ENCODE results near the gene HHLA2.
"Not testable (repeated sequence)": the region's sequence is repeated elsewhere in the genome, so short reads cannot be mapped to it uniquely, and the experiment has no call there.

HHLA2 gene

DNA sequence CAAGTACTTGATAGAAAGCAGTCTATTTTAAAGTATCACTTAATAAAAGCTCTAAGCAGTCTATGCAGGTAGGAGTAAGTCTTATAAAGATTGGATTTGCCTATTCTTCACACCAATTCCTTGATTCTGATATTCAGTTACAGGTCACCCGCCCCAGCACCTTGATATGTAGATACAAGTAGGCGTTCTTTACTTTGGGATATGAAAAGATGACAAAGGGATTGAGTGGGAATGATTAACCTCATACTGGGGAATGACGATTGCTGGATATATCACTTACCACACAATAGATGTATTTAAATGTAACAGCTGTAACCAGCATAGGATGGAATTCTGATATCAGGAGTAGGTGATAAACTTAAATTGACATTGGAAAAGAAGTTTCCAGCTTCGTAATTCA is 47.1 kb downstream of the HHLA2 start:
- no peak for DNase-seq

- DNase-seq = no peak
These were observed 49.3 kb downstream of the HHLA2 start for GRCh38 chr3:108345492-108346205.

DNA sequence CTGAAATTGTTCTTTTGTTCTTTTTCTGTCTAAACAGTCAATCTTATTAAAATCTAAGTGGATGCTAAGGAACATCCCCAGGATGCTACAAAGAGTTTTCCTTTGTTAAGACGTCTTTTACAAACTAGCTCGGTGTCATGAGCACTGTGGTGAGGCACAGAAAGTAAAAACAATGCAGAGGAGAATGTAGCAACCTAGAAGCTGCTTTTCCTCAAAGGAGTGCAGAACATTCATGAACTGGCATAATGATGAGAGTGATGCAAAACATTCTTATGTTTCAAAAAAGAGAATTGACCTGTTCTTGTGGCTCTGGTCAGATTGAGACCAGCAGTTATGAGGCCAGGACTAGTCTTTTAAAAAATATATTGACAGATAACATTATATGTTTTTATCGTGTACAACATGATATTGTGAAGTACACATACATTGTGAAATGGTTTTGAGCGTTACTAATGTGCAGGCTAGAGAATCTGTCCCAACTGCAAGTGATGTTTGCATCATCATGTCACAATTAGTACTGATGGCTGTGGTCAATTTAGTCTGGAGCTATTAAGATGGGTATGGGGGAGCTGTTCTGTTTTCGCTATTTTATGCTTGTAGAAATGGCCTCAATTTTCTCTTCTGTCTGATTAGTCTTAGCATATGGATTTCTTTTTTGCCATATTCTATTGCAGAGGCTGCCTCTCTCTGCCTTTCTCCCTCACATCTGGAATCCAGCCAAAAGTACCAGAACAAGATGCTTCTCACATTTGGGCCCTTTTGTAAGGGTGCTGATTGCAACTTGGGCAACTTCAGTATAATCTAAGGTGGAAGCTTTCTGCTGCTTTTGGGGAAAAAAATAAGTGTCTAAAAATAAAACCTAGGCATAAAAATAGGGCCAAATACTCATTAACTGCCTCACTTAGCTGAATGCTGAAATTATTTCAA is 50.2 kb downstream of the HHLA2 start:
- no peak for DNase-seq

DNA sequence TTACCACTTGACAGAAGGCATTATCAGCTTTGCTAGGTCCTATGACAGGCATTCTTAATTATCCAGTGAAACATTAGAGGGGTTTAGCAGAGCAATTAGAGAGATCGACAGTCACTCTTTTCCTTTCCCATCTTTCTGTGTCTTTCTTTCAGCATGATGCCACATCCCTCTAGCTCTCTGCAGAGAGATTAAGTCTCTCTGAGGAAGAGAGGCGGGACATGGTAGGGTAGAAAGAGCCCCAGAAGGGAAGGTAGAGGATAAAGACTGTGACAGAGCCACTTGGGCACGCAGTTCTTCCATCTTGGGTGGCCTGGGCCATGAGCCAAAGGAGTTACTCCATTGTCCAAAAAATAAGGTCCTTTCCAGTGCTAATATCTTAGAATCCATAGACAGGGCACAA is 55.8 kb downstream of the HHLA2 start:
- DNase-seq = no peak

- DNase-seq = no peak
These were observed 58.2 kb downstream of the HHLA2 start for GRCh38 chr3:108354562-108354961.

- DNase-seq = no peak
These were observed 60.7 kb downstream of the HHLA2 start for GRCh38 chr3:108357042-108357441.

- no peak for DNase-seq
These were observed 62.7 kb downstream of the HHLA2 start for GRCh38 chr3:108359011-108359410.

DNA sequence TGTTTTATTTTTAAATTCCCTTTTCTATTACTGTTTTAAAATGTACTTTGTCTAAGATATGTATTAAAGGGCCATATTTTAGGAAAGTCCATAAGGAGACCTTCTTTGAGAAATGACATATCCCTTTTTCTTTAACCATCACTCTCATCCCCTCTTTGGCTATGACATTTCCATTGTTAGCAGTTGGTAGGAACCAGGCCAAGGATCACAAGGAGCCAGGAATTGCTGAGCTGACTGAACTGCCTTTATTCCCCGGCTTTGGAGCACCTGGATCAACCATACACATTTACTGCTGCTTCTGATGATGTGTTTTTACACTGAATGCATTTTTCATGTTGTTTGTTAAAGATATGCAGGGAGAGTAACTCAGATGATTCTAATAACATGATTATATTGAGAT is 79.7 kb downstream of the HHLA2 start:
- DNase-seq = no peak

- no peak for DNase-seq
These were observed 81.0 kb downstream of the HHLA2 start for GRCh38 chr3:108377384-108377783.

- DNase-seq = no peak
These were observed 82.0 kb downstream of the HHLA2 start for GRCh38 chr3:108378153-108378951.

DNA sequence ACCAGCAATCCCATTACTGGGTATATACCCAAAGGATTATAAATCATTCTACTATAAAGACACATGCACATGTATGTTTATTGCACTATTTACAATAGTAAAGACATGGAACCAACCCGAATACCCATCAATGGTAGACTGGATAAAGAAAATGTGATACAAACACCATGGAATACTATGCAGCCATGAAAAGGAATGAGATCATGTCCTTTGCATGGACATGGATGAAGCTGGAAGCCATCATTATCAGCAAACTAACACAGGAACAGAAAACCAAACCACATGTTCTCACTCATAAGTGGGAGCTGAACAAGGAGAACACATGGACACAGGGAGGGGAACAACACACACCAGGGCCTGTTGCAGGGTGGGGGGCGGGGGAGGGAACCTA is 82.6 kb downstream of the HHLA2 start:
- not testable (repeated sequence) for DNase-seq

DNA sequence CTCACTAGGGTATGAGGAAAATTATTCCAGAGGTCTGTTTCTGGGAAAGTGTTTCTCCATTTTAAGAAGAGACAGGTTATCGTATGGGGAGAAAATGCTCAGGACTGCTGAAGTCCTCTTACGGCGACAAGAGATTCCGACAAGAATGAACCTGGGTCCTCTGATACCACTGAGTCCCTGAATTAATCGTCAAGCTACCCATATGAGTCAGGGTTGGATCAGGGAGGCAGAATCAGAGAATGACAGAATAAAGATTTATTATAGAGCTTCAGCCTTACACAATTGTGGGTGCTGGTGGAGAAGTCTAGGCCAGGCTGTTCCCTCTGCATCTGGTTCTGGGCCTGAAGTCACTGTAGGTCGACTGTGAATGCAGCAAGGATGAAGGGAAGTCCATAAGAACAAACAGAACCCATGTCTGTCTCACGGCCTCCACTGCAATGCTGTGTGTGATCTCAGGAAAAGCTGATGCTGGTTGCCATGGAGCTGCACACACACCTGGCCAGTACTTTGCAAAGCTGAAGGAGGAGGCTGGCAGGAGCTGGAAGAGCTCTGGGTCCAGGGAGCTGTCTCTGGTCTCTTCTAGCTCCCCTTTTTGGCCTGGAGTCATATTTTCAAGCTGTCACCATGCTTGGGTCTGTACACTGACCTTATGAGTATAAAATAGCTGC is 83.9 kb downstream of the HHLA2 start:
- no peak for DNase-seq

GRCh38 chr3:108381529-108382140 is 85.3 kb downstream of the HHLA2 start:
- DNase-seq = no peak

- DNase-seq = no peak
These were observed 87.0 kb downstream of the HHLA2 start for GRCh38 chr3:108383306-108383705.

DNA sequence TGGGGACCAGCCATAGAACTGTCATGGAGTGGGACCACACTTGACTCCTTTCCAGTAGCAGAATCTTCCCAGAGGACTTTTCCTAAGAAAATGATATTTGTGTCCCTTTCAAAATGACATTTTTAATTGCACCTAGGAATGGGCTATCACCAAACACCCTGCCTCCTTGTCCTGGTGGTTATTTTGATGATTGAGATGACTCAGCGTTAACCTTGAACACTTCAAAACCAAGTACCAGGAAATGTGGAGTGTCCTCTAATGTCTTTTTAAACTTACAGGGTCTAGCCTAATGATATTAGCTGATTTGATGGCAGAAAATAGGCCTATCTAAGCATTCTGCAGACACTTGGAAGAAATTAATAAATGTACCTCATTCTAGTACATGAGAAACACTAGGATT is 90.7 kb downstream of the HHLA2 start:
- DNase-seq = no peak

DNA sequence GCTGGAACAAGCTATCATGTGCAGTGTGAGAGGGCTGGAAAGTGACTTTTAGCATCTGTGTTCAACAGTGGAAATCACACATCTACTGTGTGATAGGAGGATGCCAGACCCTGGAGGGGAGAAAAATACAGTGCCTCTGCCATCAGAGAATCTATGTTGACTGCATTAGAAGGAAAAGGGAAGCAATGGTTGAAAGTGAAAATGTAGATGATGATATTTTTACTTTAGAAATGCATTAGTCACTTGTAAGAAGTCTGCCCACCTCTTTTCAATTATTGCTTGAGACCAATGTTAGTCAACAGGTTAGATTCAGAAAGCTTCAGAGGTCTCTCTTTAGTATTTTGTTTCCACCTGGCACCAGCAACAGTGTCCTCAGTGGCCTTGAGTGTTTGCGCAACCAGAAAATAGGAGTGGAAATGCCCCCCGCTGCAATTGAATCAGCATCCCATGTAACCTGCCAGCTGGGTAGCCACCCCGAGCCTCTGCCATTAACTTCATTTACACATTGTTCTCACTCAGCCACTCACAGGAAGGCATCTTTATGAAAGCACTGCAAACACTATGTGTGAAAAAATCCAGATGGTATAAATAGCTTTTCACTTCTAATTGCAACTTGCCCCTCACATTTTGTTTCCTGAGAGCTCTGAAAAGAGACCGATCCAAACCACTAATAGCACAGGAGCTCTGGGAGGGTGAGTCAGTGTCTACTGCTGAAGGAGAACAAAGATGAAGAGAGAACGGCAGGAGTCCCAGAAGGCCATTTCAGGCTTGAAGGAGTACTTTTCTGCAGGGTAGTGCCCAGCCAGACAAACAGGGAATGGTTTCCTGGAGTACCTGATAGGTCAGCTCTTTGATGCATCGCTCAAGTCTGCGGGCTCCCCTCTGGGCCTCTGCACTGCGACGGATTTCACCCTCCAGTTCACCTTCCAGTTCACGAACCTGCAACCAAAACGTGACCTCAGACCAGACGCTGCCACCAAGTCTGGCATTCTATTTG is 92.1 kb downstream of the HHLA2 start:
- DNase-seq = no peak

GRCh38 chr3:108389372-108389771 is 93.0 kb downstream of the HHLA2 start:
- no peak for DNase-seq

DNA sequence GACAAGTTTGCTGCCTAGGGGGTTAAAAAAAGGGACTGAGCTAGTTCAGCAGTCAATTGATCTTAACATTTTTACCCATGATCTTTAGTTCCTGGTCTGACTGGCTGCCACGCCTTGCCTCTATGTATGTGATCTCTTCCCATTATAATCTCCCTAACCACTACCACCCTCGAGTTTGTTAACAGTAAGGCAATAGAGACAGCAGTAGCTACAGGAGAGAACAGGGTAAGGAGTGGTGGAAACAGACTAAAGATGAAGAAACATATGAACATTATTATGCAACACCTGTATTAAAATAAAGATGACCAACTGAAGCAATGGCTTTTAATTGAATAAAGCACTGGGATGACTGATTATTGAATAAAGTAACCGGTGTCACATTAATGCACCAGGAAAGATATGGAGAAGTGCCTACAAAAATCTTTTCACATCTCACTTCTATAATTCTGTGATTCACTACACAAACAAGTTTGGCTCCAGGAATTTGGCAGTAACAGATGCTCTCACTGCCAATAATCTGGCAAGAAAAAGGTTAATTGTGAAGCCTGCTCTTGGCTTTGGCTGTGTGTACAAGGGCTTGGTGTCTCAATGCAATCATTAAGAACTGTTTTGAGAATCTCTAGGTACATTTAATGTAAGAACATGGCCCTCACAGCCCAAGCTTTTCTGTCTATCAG is 95.7 kb downstream of the HHLA2 start:
- DNase-seq = no peak

- DNase-seq = no peak
These were observed 97.0 kb downstream of the HHLA2 start for GRCh38 chr3:108393128-108393900.

DNA sequence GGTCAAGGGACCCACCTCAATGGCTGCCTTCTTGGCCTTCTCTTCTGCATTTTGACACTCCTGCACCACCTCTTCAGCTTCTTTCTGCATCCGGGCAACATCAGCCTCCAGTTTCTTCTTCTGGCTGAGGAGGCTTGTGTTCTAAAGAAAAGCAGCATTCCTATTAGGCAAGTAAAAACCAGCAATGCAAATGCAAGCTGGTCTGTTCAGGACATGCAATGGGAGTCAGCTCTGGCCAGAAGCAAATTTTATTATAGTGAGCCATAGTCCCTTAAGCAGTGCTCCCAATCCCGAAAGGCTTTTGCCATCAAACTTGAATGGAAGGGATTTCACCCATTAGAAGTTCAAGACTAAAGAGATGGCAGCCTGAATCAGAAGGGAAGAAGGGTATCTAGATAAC is 97.7 kb downstream of the HHLA2 start:
- no peak for DNase-seq

Data from activated CD4-positive, alpha-beta T cell treated with anti-CD3 and anti-CD28 coated beads, Interleukin-2, amount 50 U/mL, for 4 hours (primary cell).